MV-4-11 (cell line): ENCODE measurements around the gene GPATCH8.
"Not testable (repeated sequence)": the region's sequence is repeated elsewhere in the genome, so short reads cannot be mapped to it uniquely, and the experiment has no call there.

Experiments used
- DNase-seq: peaks from one replicate; lab custom pipeline; 2025; lab: John Stamatoyannopoulos, UW

Gene GPATCH8

GRCh38 chr17:44396946-44397345, 106.3 kb downstream of the GPATCH8 start:
- DNase-seq = no peak

GRCh38 chr17:44394833-44395232, 108.4 kb downstream of the GPATCH8 start:
- no peak for DNase-seq

GRCh38 chr17:44394112-44394511, 109.1 kb downstream of the GPATCH8 start:
- DNase-seq = not testable (repeated sequence)

GRCh38 chr17:44390250-44390870, 112.8 kb downstream of the GPATCH8 start:
- DNase-seq = no peak

- peak; percentile 92 for DNase-seq
Measured at GRCh38 chr17:44389723-44390202, 113.4 kb downstream of the GPATCH8 start.

GRCh38 chr17:44389281-44389680, 113.9 kb downstream of the GPATCH8 start, which contains the start of gene ITGA2B:
Gene ITGA2B (minus strand): TSS chr17:44389649. CDS start chr17:44389473, 176 bp downstream.
- DNase-seq = no peak

- DNase-seq = peak; percentile 26
Measured at GRCh38 chr17:44387804-44388203, 115.4 kb downstream of the GPATCH8 start.

- DNase-seq = no peak
Measured at GRCh38 chr17:44386182-44386525, 117.1 kb downstream of the GPATCH8 start.

- peak; percentile 63 for DNase-seq
Measured at GRCh38 chr17:44385287-44386181, 117.7 kb downstream of the GPATCH8 start.

- no peak for DNase-seq
Measured at GRCh38 chr17:44384823-44385286, 118.4 kb downstream of the GPATCH8 start.

GRCh38 chr17:44384281-44384822, 118.9 kb downstream of the GPATCH8 start:
- no peak for DNase-seq

GRCh38 chr17:44383861-44384260, 119.3 kb downstream of the GPATCH8 start:
- DNase-seq = no peak

- DNase-seq = no peak
Measured at GRCh38 chr17:44383363-44383762, 119.8 kb downstream of the GPATCH8 start.

- no peak for DNase-seq
Measured at GRCh38 chr17:44382917-44383316, 120.3 kb downstream of the GPATCH8 start.

GRCh38 chr17:44381810-44382305, 121.3 kb downstream of the GPATCH8 start:
- no peak for DNase-seq

- no peak for DNase-seq
Measured at GRCh38 chr17:44380767-44381166, 122.4 kb downstream of the GPATCH8 start.

GRCh38 chr17:44379887-44380286, 123.3 kb downstream of the GPATCH8 start:
- no peak for DNase-seq

- DNase-seq = no peak
Measured at GRCh38 chr17:44378171-44378705, 125.0 kb downstream of the GPATCH8 start.

GRCh38 chr17:44376779-44377178, 126.4 kb downstream of the GPATCH8 start:
- no peak for DNase-seq

GRCh38 chr17:44376124-44376523, 127.1 kb downstream of the GPATCH8 start:
- no peak for DNase-seq

- DNase-seq = no peak
Measured at GRCh38 chr17:44375196-44376017, 127.8 kb downstream of the GPATCH8 start.
